GM12872 (cell line): ENCODE results near the gene KLHL14.

Experiments
- CTCF ChIP-seq: IDR thresholded peaks from 3 replicates; pipeline ENCODE4 v1.5.1; 2011; ENCODE audit warnings: low read depth, mild to moderate bottlenecking, low read length, moderate library complexity; ENCODE audit not compliant: insufficient read depth

The KLHL14 gene

GRCh38 chr18:32804134-32804888 lies 31.5 kb upstream of the KLHL14 start:
- TF ChIP-seq CTCF, result no peak

DNA sequence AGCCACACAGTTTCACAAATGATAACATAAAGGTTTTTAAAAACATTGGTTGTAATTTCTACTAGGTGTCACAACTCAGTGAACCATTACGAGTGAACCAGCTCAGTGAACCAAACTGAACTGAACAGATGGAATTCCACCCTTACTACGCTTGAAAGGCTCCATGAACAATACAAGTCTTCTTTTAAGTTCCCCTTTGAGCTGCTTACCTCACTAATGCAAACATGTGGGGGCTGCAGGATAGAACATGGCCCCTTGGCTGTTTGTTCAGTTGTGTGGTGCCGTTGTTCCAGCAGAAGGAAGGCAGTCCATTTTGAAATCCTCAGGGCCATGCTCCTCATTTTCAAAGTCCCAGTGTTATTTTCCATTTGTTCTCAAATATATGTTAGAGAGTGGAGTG lies 30.7 kb upstream of the KLHL14 start:
- TF ChIP-seq CTCF, result no peak

DNA sequence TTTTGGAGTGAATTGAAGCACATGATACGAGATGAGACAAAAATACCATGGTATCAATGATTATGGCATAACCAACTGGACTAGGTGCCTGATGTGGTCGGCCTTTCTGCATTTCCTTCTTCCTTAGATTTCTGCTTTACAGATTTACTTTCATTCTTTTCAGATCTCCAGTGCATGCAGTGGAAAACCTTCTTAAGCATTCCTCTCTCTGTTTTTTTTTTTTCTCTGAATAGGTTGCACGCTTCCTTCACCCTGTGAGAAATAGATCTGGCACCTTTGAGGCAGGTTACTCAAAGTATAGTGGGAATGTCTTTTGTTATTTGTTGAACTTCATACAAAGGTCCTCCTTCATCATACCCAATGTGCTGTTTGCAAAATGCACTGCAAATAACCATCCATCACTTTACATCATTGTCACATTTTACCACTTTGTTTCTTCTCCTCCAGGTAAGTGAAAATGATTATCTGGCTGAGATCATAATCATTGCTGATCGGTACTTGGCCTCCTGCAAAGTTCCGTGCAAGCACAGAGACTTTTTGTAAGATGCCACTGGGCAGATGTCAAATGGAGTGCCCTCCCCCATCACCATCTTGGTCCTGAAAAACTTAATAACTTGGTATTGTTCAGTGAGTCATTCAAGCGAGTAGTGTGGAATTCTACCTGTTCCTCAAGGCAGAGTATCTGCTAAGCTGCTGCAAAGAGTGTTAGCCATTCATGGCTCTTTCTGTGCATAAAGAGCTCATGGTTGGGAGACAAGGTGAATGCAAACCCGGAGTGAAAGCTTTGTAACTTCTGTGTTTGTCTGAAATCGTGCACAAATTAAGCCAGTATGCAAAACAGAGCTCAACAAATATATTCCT lies 30.0 kb upstream of the KLHL14 start:
- no peak for TF ChIP-seq CTCF

GRCh38 chr18:32801228-32801627 lies 28.4 kb upstream of the KLHL14 start:
- TF ChIP-seq CTCF, result no peak

DNA sequence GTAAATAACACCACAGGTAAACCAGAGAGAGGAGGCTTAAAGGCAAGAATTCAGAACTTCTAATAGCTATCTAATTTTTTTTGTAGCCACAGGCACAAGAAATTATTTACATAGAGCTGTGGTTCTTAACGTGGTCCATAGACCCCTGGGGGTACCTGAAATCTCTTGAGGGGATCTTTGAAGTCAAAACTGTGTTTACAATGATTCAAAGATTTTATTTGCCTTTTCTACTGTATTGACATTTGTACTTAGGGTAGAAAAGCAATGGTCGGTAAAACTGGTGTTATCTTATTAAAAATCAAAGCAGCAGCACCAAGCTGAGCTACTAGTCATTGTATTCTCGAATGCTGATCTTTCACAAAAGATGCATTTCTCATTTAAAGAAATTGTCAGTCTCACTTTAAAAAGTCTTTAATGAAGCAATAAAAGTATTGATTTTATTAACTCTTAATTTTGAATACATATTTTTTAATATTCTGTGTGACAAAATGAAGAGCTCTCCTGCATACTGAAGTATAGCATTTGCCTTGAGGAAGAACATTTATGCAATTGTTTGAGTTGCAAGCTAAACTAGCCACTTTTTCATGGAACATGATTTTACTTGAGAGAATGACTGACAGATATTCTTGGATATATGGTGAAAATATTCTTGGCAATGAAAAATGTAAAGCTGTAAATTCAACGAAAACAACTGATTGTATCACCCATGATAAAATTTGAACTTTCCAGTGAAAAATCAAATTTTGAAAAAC lies 25.6 kb upstream of the KLHL14 start:
- no peak for TF ChIP-seq CTCF

DNA sequence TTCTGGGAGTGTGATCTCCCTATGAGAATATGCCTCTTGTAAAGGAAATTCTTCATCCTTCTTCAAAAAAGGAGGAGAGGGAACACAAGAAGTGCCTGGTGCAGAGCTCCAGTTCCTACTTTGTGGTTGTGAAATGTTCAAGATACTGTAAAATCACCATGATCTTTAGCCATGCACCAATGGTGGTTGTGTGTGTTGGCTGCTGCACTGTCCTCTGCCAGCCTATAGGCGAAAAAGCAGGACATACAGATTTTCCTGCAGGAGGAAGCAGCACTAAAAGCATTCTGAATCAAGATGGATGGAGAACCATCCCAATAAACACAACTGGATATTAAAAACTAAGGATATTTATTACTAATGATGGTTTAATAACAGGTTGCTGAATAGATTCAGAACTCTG lies 6.2 kb upstream of the KLHL14 start:
- no peak for TF ChIP-seq CTCF

GRCh38 chr18:32777049-32777448 lies 4.2 kb upstream of the KLHL14 start:
- no peak for TF ChIP-seq CTCF
